GM18868 (cell line): ENCODE measurements around the gene PLB1.
"Not testable (repeated sequence)": the region's sequence is repeated elsewhere in the genome, so short reads cannot be mapped to it uniquely, and the experiment has no call there.

Source experiments
- ATAC-seq: cut with Tn5 transposase; IDR thresholded peaks from one replicate; pipeline ENCODE4 v1.9.1; 2021; ENCODE audit warnings: mild to moderate bottlenecking, moderate library complexity; ENCODE audit not compliant: unreplicated experiment

PLB1 gene

GRCh38 chr2:28533044-28533680, 37.3 kb downstream of the PLB1 start:
- no peak for ATAC-seq

GRCh38 chr2:28534817-28535216, 39.0 kb downstream of the PLB1 start:
- ATAC-seq = no peak

- no peak for ATAC-seq
These were observed 42.3 kb downstream of the PLB1 start for GRCh38 chr2:28538134-28538533.

- no peak for ATAC-seq
These were observed 42.8 kb downstream of the PLB1 start for GRCh38 chr2:28538652-28539051.

- ATAC-seq = no peak
These were observed 43.3 kb downstream of the PLB1 start for GRCh38 chr2:28539118-28539541.

- no peak for ATAC-seq
These were observed 47.6 kb downstream of the PLB1 start for GRCh38 chr2:28543316-28544035.

- no peak for ATAC-seq
These were observed 48.1 kb downstream of the PLB1 start for GRCh38 chr2:28544036-28544346.

GRCh38 chr2:28544405-28544921, 48.6 kb downstream of the PLB1 start:
- no peak for ATAC-seq

- no peak for ATAC-seq
These were observed 49.2 kb downstream of the PLB1 start for GRCh38 chr2:28544922-28545589.

GRCh38 chr2:28545590-28546200, 49.8 kb downstream of the PLB1 start:
- no peak for ATAC-seq

- ATAC-seq = no peak
These were observed 50.4 kb downstream of the PLB1 start for GRCh38 chr2:28546242-28546641.

GRCh38 chr2:28547223-28547860, 51.5 kb downstream of the PLB1 start:
- no peak for ATAC-seq

- ATAC-seq = no peak
These were observed 52.2 kb downstream of the PLB1 start for GRCh38 chr2:28547906-28548600.

- ATAC-seq = not testable (repeated sequence)
These were observed 54.5 kb downstream of the PLB1 start for GRCh38 chr2:28550345-28550744.

GRCh38 chr2:28552045-28552823, 56.4 kb downstream of the PLB1 start:
- no peak for ATAC-seq

GRCh38 chr2:28556303-28556702, 60.4 kb downstream of the PLB1 start:
- no peak for ATAC-seq

- ATAC-seq = no peak
These were observed 61.7 kb downstream of the PLB1 start for GRCh38 chr2:28557389-28558131.

- ATAC-seq = no peak
These were observed 62.4 kb downstream of the PLB1 start for GRCh38 chr2:28558158-28558820.
